ENCODE measurements around the gene CHRM5.

DNA sequence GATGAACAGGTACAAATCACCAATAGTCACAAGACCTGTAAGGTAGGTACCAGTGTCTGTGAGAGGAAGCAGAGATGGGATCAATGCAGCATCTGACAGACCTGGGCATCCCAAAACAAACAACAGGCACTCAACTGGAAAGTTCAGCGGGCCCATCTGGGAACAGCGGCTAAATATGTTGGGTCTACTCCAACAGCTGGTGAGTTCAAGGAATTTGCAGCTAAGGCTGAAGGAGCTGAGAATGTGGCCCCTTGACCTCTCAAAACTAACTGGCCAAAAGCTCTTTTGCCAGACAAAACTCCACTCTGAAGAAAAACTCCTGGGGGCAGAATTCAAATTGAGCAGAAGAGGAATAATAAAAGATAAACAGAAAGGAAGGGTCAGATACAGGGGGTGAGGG, 46.3 kb downstream of the CHRM5 start:
- TF ChIP-seq, protein P1, sequence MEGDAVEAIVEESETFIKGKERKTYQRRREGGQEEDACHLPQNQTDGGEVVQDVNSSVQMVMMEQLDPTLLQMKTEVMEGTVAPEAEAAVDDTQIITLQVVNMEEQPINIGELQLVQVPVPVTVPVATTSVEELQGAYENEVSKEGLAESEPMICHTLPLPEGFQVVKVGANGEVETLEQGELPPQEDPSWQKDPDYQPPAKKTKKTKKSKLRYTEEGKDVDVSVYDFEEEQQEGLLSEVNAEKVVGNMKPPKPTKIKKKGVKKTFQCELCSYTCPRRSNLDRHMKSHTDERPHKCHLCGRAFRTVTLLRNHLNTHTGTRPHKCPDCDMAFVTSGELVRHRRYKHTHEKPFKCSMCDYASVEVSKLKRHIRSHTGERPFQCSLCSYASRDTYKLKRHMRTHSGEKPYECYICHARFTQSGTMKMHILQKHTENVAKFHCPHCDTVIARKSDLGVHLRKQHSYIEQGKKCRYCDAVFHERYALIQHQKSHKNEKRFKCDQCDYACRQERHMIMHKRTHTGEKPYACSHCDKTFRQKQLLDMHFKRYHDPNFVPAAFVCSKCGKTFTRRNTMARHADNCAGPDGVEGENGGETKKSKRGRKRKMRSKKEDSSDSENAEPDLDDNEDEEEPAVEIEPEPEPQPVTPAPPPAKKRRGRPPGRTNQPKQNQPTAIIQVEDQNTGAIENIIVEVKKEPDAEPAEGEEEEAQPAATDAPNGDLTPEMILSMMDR (IDR thresholded peaks at IDR 0.05; ENCODE audit: poor library complexity): no peak
- no peak for TF ChIP-seq EZH2phosphoT487 (IDR thresholded peaks at IDR 0.05; ENCODE audit: low read depth, severe bottlenecking, unreplicated experiment)
